ENCODE measurements around the gene PBXIP1. TPM values are rescaled to one million over a fixed set of nuclear protein-coding genes. Genes with fewer than 3 reads are reported as not detected.

PBXIP1 gene
- total and polyA plus RNA-seq, 11 donors, result 36.9 to 70.4 (median 51.5) TPM

DNA sequence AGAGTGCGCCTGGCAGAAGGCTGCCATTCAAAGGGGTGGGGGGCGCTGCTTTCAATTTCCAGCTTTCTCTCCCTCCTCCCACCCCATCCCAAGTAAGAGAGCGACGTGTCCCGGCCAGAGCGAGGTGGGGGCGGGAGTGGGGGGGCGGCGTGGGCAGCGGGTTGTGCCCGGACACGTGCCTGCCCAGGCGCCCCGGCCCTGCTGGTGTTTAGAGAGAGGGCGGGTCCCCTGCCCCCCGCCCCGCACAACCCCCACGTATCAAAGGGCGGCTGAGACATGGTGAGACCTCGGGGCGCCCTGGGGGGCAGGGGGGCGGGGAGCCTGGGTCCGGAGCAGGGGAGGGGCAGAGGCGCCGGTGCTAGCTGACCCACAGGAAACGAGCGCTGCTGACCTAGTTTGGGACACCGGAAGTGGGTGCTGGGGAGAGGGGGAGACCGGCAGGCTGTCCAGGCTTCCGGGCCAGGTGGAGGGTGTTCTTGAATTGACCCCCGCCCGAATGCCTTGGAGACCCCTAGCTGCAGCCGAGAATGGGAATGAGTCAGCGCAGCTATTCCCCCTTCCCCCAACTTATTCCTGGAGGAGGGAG is 48.0 kb upstream of the PBXIP1 start:
- Histone ChIP-seq H3K27me3 (no peaks in the 10 kb centered on the region), H3K4me3 (peak overlapping the region; percentile 70 to 96 (median 84)), H3K4me1 (peaks cover 5 to 74% (median 60%) of the 10 kb centered on the region in 12 donors), H3K27ac (peak overlapping the region; percentile 77 to 98 (median 95)), H3K9me3 (no peaks in the 10 kb centered on the region), H3K36me3 (no peaks in the 10 kb centered on the region)
- intact Hi-C loops (cut with DNase I), result loop anchor here in 5 of 10 donors (2.0 to 5.0 kb wide), 5 partner anchors 13 to 67 kb away; partner anchors contain the start of genes ADAM15 (in 4 of the 5), PMVK (in 1 of the 5) and PYGO2 (in 1 of the 5)
- peak in 2 of 4 donors; percentile 4 to 21 for ATAC-seq
- WGBS, 4 donors, result 1 to 2% (median 1%) methylated on average over 26 to 34 of the region's 34 CpGs
- TF ChIP-seq, protein P1, sequence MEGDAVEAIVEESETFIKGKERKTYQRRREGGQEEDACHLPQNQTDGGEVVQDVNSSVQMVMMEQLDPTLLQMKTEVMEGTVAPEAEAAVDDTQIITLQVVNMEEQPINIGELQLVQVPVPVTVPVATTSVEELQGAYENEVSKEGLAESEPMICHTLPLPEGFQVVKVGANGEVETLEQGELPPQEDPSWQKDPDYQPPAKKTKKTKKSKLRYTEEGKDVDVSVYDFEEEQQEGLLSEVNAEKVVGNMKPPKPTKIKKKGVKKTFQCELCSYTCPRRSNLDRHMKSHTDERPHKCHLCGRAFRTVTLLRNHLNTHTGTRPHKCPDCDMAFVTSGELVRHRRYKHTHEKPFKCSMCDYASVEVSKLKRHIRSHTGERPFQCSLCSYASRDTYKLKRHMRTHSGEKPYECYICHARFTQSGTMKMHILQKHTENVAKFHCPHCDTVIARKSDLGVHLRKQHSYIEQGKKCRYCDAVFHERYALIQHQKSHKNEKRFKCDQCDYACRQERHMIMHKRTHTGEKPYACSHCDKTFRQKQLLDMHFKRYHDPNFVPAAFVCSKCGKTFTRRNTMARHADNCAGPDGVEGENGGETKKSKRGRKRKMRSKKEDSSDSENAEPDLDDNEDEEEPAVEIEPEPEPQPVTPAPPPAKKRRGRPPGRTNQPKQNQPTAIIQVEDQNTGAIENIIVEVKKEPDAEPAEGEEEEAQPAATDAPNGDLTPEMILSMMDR (IDR thresholded peaks at IDR 0.05), result no peak
- no peak for TF ChIP-seq POLR2A (IDR thresholded peaks at IDR 0.05)
- peak; percentile 80 to 89 (median 85) for DNase-seq

DNA sequence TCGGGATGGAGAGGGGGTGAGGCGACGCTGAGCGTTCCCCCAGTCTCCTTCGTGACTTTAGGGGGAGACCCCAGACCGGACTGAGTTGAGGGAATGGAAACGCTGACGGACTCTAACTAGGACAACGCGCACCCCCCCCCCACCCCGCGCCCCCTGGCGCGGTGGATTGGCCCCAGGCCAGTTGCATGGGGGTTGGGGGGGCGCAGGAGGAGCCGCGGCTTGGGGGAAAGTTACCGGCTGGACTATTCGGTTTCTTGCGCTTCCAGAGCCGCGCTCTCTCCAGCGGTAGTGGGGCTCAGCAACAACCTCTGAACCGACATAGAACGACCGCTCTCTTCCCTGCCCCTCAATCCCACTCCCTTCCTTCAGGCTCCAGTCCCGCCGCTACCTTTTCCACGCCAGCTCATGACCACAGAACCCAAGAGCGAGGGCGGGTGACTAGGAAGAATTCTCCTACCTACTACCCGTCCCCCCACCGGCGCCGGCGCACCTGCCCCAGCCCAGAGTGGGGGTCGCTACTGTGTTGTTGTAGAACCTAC is 47.4 kb upstream of the PBXIP1 start:
- TF ChIP-seq, protein P1 (IDR thresholded peaks at IDR 0.05), result no peak
- TF ChIP-seq POLR2A (IDR thresholded peaks at IDR 0.05), result no peak
- peak overlapping the region; percentile 77 to 98 (median 95) for H3K27ac ChIP-seq
- peak overlapping the region; percentile 70 to 96 (median 84) for H3K4me3 ChIP-seq
- intact Hi-C loops (cut with DNase I), result loop anchor here in 5 of 10 donors (2.0 to 5.0 kb wide), 5 partner anchors 14 to 66 kb away; partner anchors contain the start of genes ADAM15 (in 4 of the 5), PMVK (in 1 of the 5) and PYGO2 (in 1 of the 5)
- H3K36me3 ChIP-seq, result no peaks in the 10 kb centered on the region
- WGBS, 4 donors, result 0 to 1% (median 1%) methylated on average over 26 to 37 of the region's 37 CpGs
- no peak for ATAC-seq
- peaks cover 5 to 73% (median 56%) of the 10 kb centered on the region in 12 donors for H3K4me1 ChIP-seq
- no peaks in the 10 kb centered on the region for H3K9me3 ChIP-seq
- no peaks in the 10 kb centered on the region for H3K27me3 ChIP-seq
- DNase-seq, result peak in 2 of 5 donors; percentile 46 to 52

DNA sequence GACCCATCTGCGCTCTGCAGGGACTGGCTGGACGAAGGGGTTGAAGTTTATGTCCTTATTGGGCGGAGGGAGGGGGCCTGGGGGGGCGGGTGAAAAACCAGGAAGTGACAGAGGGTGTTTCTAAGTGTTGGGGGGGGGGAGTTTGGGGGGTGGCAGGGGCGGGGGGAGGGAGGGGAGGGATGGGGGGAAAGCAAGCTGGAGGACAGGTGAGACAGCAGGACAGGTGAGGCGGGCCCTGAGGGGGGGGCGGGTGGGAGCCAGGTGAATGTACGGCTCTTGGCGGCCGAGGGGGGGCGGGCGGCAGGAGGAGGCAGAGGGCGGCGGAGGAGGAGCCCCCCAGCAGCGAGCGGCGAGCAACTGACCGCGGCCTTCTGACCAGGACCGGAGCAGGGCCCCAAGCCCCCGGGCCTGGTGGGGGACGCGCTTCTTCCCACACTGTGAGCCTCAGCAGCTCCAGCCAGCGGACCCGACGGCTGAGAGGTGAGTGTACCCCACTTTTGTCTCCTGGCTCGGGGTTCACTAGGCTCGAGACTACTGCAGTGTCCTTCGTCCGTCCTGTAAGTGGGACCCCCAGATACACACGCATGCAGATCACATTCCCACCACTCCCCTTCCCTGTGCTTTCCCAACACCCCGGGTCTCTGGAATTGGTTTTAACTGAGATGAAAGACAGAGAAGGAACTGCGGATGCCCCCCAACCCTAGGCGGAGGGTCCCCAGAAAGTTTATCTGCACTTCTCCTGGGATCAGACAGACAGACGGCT is 46.7 kb upstream of the PBXIP1 start, which contains the start of gene ZBTB7B:
Gene ZBTB7B, plus strand, starts transcription at position 339 of the 763 bp plus-strand sequence. CDS start 11,859 bp downstream, outside the sequence.
- Histone ChIP-seq H3K36me3 (no peaks in the 10 kb centered on the region), H3K9me3 (no peaks in the 10 kb centered on the region), H3K4me3 (peak within 1 kb of the TSS; percentile 70 to 96 (median 84)), H3K27ac (peak within 1 kb of the TSS; percentile 77 to 98 (median 96)), H3K27me3 (no peaks in the 10 kb centered on the region), H3K4me1 (peaks cover 5 to 66% (median 50%) of the 10 kb centered on the region in 12 donors)
- DNase-seq, result peak in 3 of 5 donors; percentile 36 to 77 (median 60)
- intact Hi-C loops (cut with DNase I), result loop anchor here in 5 of 10 donors (1.0 to 5.0 kb wide), 6 partner anchors 14 to 66 kb away; partner anchors contain the start of genes ADAM15 (in 4 of the 5), CKS1B (in 2 of the 5), PMVK (in 1 of the 5) and PYGO2 (in 1 of the 5)
- TF ChIP-seq, protein P1 (IDR thresholded peaks at IDR 0.05), result no peak
- TF ChIP-seq POLR2A (IDR thresholded peaks at IDR 0.05), result no peak
- ATAC-seq, result peak; percentile 2 to 14 (median 5)
- 0 to 1% (median 0%) methylated on average over 25 to 35 of the region's 35 CpGs for WGBS, 4 donors

All from heart left ventricle (tissue), 16 donors.